Adrenal gland (tissue), 5 donors: Measurements from ENCODE around the gene EIPR1.

Experiments
- CTCF ChIP-seq, 6 experiments: fragments of 450-650 bp in 4 of 6; fragments of 200-600 bp in 2 of 6; sonication (generic) in 1 of 6; IDR thresholded peaks; 1 replicate in 5 of 6; 2 replicates in 1 of 6; pipeline versions ENCODE4 v1.5.1 to v1.8.0; 2016 to 2021; ENCODE audit warnings: antibody characterized with exemption in 6 of 6, mild to moderate bottlenecking in 2 of 6, moderate library complexity in 1 of 6
- POLR2A ChIP-seq, 2 donors: fragments of 450-650 bp; IDR thresholded peaks; one replicate each; pipeline ENCODE4 v1.6.1; 2017; ENCODE audit warnings: antibody characterized with exemption in 2 of 2, mild to moderate bottlenecking in 2 of 2, moderate library complexity in 1 of 2
- donor health status: DM: no; HTN: no; CAD: no.

DNA sequence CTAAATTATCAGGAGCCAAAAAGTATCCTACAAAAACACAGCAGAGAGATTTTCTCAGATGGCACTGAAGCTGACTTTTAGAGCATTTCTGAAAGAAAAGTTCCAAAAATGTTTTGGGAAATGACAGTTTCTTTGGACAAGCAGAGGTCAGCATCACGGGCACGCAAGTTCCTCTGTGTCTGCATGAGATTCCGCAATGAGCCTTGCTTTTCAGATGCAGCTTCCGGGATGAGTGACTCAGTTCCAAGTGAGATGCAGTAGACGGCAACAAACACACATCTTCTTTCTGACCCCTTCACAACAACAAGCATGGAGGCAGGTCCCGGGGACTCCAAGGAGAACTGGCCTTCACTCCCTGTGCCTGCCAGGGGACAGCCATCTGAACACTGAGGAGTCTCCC lies 76.6 kb downstream of the EIPR1 start:
- TF ChIP-seq CTCF (IDR thresholded peaks at IDR 0.05) (no peak), POLR2A (IDR thresholded peaks at IDR 0.05) (peak in 1 of 2 donors; percentile 49)
